Measurements from ENCODE around the gene FBXW8.

The FBXW8 gene

DNA sequence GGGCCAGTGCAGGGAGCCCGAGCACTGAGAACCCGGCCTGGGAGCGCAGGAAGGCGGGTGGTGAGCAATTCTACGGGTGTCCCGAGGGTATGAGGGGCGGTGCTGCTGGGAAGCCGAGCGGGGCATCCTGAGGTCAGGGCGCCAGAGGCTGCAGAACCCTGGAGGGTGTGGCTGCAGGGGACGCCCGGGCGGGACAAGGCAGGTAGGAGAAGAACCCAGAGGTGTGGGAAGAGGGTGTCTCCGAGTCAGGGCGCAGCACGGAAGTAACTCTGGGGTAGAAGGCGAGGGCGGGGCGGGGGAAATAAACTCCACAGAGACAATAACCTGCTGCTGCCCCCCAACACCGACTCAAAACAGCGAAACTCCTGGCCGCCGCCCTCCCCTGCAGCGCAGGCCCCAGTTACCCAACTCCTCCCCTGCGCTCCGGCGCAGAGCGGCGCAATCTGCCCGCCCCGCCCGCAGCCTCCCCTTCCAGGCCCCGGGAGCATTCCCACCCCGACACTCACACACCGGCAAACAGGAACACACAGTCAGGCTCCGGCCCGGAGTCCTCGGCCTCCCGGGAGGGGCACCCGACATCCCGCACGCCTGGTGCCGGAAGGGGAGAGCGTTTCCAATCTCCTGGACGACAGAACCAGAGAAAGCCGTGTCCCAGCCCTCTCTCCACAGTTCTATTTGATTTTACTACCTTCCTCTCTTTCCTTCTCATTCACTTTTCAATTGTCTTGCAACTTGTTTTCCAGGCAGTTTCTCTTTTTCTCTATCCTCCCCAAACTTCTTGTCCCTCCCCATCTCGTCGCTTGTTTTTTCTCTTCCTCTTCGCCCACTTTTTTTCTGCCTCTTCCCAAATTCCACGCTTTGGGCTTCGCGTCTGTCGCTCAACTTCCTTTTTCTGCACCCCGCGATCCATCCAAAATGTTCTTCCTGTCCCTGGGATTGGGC is 31.9 kb upstream of the FBXW8 start:
- H3K9me3 ChIP-seq (ENCODE audit: control insufficient read depth, insufficient read depth, low read depth, low read length): no peaks in the 10 kb centered on the region
- peaks cover 10% of the 10 kb centered on the region for H3K4me1 ChIP-seq (ENCODE audit: control insufficient read depth, insufficient read depth, low read length)
- H3K27ac ChIP-seq (ENCODE audit: extremely low read depth, low read depth, low read length): peak overlapping the region; percentile 45; the same call in 1 of the 2 replicates
- peak overlapping the region; percentile 49 for H3K4me3 ChIP-seq (ENCODE audit: low read depth, low read length)
- CTCF ChIA-PET: interaction anchor here (1.3 to 7.3 kb wide), 2 partner anchors 15 to 18 kb away, joined by 3 to 52 read pairs; no protein-coding TSS in a partner anchor
- peaks cover 0 to 3% of the 10 kb centered on the region in 2 experiments; a peak in 2 of 3 replicates for H3K36me3 ChIP-seq (ENCODE audit: control insufficient read depth in 2 of 2, insufficient read depth in 1 of 2, low read length in 2 of 2)
- POLR2A ChIA-PET: no interaction called here
- peak; percentile 61 for TF ChIP-seq ZFHX2 (tag by site-specific recombination; conservative IDR thresholded peaks at IDR 0.05)
- TF ChIP-seq, protein P1, sequence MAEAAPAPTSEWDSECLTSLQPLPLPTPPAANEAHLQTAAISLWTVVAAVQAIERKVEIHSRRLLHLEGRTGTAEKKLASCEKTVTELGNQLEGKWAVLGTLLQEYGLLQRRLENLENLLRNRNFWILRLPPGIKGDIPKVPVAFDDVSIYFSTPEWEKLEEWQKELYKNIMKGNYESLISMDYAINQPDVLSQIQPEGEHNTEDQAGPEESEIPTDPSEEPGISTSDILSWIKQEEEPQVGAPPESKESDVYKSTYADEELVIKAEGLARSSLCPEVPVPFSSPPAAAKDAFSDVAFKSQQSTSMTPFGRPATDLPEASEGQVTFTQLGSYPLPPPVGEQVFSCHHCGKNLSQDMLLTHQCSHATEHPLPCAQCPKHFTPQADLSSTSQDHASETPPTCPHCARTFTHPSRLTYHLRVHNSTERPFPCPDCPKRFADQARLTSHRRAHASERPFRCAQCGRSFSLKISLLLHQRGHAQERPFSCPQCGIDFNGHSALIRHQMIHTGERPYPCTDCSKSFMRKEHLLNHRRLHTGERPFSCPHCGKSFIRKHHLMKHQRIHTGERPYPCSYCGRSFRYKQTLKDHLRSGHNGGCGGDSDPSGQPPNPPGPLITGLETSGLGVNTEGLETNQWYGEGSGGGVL (tag by site-specific recombination; IDR thresholded peaks at IDR 0.05): peak; percentile 54; the same call in 1 of the 2 replicates
- TF ChIP-seq KLF7 (tag by site-specific recombination; IDR thresholded peaks at IDR 0.05; ENCODE audit: borderline replicate concordance): no peak
- TF ChIP-seq, protein P2, sequence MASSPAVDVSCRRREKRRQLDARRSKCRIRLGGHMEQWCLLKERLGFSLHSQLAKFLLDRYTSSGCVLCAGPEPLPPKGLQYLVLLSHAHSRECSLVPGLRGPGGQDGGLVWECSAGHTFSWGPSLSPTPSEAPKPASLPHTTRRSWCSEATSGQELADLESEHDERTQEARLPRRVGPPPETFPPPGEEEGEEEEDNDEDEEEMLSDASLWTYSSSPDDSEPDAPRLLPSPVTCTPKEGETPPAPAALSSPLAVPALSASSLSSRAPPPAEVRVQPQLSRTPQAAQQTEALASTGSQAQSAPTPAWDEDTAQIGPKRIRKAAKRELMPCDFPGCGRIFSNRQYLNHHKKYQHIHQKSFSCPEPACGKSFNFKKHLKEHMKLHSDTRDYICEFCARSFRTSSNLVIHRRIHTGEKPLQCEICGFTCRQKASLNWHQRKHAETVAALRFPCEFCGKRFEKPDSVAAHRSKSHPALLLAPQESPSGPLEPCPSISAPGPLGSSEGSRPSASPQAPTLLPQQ (tag by site-specific recombination; IDR thresholded peaks at IDR 0.05): peak; percentile 10; the same call in 1 of the 2 replicates
- TF ChIP-seq, protein P3, sequence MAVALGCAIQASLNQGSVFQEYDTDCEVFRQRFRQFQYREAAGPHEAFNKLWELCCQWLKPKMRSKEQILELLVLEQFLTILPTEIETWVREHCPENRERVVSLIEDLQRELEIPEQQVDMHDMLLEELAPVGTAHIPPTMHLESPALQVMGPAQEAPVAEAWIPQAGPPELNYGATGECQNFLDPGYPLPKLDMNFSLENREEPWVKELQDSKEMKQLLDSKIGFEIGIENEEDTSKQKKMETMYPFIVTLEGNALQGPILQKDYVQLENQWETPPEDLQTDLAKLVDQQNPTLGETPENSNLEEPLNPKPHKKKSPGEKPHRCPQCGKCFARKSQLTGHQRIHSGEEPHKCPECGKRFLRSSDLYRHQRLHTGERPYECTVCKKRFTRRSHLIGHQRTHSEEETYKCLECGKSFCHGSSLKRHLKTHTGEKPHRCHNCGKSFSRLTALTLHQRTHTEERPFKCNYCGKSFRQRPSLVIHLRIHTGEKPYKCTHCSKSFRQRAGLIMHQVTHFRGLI (tag by site-specific recombination; IDR thresholded peaks at IDR 0.05): no peak
- TF ChIP-seq KLF8 (tag by site-specific recombination; IDR thresholded peaks at IDR 0.05): peak; percentile 56; the same call in 1 of the 2 replicates
- TF ChIP-seq ZBTB17 (tag by site-specific recombination; IDR thresholded peaks at IDR 0.05): no peak
- 0 out of 2 replicates have a peak, but pooled peaks have one; percentile 12 for TF ChIP-seq ZNF423 (tag by site-specific recombination; IDR thresholded peaks at IDR 0.05)
- TF ChIP-seq ZNF202 (tag by site-specific recombination; IDR thresholded peaks at IDR 0.05; ENCODE audit: borderline replicate concordance): no peak
- TF ChIP-seq ZNF157 (tag by site-specific recombination; IDR thresholded peaks at IDR 0.05): no peak
- TF ChIP-seq GLIS2 (tag by site-specific recombination; IDR thresholded peaks at IDR 0.05): peak; percentile 90
- no peak for TF ChIP-seq ZFP3 (tag by site-specific recombination; IDR thresholded peaks at IDR 0.05; ENCODE audit: low read depth)
- TF ChIP-seq, protein P4, sequence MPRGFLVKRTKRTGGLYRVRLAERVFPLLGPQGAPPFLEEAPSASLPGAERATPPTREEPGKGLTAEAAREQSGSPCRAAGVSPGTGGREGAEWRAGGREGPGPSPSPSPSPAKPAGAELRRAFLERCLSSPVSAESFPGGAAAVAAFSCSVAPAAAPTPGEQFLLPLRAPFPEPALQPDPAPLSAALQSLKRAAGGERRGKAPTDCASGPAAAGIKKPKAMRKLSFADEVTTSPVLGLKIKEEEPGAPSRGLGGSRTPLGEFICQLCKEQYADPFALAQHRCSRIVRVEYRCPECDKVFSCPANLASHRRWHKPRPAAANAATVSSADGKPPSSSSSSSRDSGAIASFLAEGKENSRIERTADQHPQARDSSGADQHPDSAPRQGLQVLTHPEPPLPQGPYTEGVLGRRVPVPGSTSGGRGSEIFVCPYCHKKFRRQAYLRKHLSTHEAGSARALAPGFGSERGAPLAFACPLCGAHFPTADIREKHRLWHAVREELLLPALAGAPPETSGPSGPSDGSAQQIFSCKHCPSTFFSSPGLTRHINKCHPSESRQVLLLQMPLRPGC (tag by site-specific recombination; IDR thresholded peaks at IDR 0.05): no peak
- no peak for TF ChIP-seq ZNF114 (tag by site-specific recombination; IDR thresholded peaks at IDR 0.05)
- TF ChIP-seq ZNF391 (tag by site-specific recombination; IDR thresholded peaks at IDR 0.05; ENCODE audit: borderline replicate concordance, low read depth): peak; percentile 61
- TF ChIP-seq PRDM1 (tag by site-specific recombination; IDR thresholded peaks at IDR 0.05): peak; percentile 97
- TF ChIP-seq ZNF701 (tag by site-specific recombination; IDR thresholded peaks at IDR 0.05): no peak
- TF ChIP-seq TRIM28 (IDR thresholded peaks at IDR 0.05; ENCODE audit: borderline replicate concordance, low read length): no peak
- peak; percentile 63 for TF ChIP-seq ZNF76 (tag by site-specific recombination; IDR thresholded peaks at IDR 0.05; ENCODE audit: borderline replicate concordance, low read depth)
- no peak for TF ChIP-seq ZNF266 (tag by site-specific recombination; IDR thresholded peaks at IDR 0.05; ENCODE audit: low read depth)
- TF ChIP-seq GLI4 (tag by site-specific recombination; IDR thresholded peaks at IDR 0.05): no peak; the same call in 1 of the 2 replicates
- TF ChIP-seq ZEB2 (tag by site-specific recombination; IDR thresholded peaks at IDR 0.05): 0 out of 2 replicates have a peak, but pooled peaks have one; percentile 44
- TF ChIP-seq GLIS1 (tag by site-specific recombination; IDR thresholded peaks at IDR 0.05): peak; percentile 85
- TF ChIP-seq ZNF37A (tag by site-specific recombination; IDR thresholded peaks at IDR 0.05): no peak
- TF ChIP-seq ZNF133 (tag by site-specific recombination; IDR thresholded peaks at IDR 0.05): no peak
- peak; percentile 99 for TF ChIP-seq KLF1 (tag by site-specific recombination; IDR thresholded peaks at IDR 0.05)
- TF ChIP-seq HOXC10 (CRISPR knock-in tag; IDR thresholded peaks at IDR 0.05): no peak
- TF ChIP-seq, protein P5, sequence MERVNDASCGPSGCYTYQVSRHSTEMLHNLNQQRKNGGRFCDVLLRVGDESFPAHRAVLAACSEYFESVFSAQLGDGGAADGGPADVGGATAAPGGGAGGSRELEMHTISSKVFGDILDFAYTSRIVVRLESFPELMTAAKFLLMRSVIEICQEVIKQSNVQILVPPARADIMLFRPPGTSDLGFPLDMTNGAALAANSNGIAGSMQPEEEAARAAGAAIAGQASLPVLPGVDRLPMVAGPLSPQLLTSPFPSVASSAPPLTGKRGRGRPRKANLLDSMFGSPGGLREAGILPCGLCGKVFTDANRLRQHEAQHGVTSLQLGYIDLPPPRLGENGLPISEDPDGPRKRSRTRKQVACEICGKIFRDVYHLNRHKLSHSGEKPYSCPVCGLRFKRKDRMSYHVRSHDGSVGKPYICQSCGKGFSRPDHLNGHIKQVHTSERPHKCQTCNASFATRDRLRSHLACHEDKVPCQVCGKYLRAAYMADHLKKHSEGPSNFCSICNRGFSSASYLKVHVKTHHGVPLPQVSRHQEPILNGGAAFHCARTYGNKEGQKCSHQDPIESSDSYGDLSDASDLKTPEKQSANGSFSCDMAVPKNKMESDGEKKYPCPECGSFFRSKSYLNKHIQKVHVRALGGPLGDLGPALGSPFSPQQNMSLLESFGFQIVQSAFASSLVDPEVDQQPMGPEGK (tag by site-specific recombination; IDR thresholded peaks at IDR 0.05): peak; percentile 75
- no peak for TF ChIP-seq ZNF776 (tag by site-specific recombination; IDR thresholded peaks at IDR 0.05; ENCODE audit: borderline replicate concordance)
